ENCODE results near the gene PITX3. TPM values are rescaled to one million over a fixed set of nuclear protein-coding genes. Genes with fewer than 3 reads are reported as not detected.

Gene PITX3
- total and polyA plus RNA-seq, 8 donors, result not detected

DNA sequence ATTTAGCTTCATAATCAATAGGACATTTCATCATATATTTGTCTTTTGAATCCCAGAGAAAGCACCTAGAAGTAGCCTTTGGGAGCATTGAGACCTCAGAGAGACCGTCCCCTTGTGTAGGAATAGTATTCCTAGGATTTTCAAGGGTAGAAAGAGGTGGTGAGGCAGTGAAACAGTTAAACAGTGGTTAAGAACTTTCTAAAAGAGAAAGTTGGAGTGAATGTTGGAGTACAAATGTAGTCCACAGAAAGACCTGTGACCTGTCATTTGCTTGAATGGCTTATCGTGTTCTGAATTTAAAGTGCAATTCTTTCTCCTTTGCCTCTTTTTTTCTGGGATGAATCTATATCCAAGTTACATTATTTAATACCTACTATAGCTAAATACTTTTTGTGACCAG, 34.0 kb upstream of the PITX3 start:
- Histone ChIP-seq H3K9me3 (no peaks in the 10 kb centered on the region), H3K4me3 (no peak overlapping the region), H3K27me3 (no peaks in the 10 kb centered on the region), H3K4me1 (peaks cover 6 to 44% (median 26%) of the 10 kb centered on the region in 4 donors), H3K36me3 (peaks cover 0 to 15% (median 4%) of the 10 kb centered on the region in 4 donors), H3K27ac (no peak overlapping the region)
- intact Hi-C loops (cut with DNase I; ENCODE audit: low total_unique reads), result no loop called here
- 68 to 83% (median 77%) methylated on average over 2 of the region's 2 CpGs for WGBS, 5 donors
- TF ChIP-seq POLR2A (IDR thresholded peaks at IDR 0.05), result no peak
- no peak for DNase-seq

GRCh38 chr10:102274062-102274461, 32.8 kb upstream of the PITX3 start:
- H3K4me3 ChIP-seq, result no peak overlapping the region
- H3K36me3 ChIP-seq, result peaks cover 0 to 15% (median 4%) of the 10 kb centered on the region in 4 donors
- 50 to 82% (median 73%) methylated on average over 1 of the region's 1 CpG for WGBS, 5 donors
- no peaks in the 10 kb centered on the region for H3K9me3 ChIP-seq
- intact Hi-C loops (cut with DNase I; ENCODE audit: low total_unique reads), result no loop called here
- H3K4me1 ChIP-seq, result peaks cover 2 to 37% (median 18%) of the 10 kb centered on the region in 4 donors
- DNase-seq, result no peak
- no peak overlapping the region for H3K27ac ChIP-seq
- no peaks in the 10 kb centered on the region for H3K27me3 ChIP-seq
- no peak for TF ChIP-seq POLR2A (IDR thresholded peaks at IDR 0.05)
- TF ChIP-seq EP300 (IDR thresholded peaks at IDR 0.05), result no peak
- TF ChIP-seq POLR2AphosphoS5 (IDR thresholded peaks at IDR 0.05), result no peak
- TF ChIP-seq, protein P1, sequence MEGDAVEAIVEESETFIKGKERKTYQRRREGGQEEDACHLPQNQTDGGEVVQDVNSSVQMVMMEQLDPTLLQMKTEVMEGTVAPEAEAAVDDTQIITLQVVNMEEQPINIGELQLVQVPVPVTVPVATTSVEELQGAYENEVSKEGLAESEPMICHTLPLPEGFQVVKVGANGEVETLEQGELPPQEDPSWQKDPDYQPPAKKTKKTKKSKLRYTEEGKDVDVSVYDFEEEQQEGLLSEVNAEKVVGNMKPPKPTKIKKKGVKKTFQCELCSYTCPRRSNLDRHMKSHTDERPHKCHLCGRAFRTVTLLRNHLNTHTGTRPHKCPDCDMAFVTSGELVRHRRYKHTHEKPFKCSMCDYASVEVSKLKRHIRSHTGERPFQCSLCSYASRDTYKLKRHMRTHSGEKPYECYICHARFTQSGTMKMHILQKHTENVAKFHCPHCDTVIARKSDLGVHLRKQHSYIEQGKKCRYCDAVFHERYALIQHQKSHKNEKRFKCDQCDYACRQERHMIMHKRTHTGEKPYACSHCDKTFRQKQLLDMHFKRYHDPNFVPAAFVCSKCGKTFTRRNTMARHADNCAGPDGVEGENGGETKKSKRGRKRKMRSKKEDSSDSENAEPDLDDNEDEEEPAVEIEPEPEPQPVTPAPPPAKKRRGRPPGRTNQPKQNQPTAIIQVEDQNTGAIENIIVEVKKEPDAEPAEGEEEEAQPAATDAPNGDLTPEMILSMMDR (IDR thresholded peaks at IDR 0.05), result no peak

- 42 to 63% (median 56%) methylated on average over 3 of the region's 3 CpGs for WGBS, 5 donors
- intact Hi-C loops (cut with DNase I; ENCODE audit: low total_unique reads), result no loop called here
- no peak for DNase-seq
- Histone ChIP-seq H3K4me1 (peaks cover 15 to 60% (median 39%) of the 10 kb centered on the region in 4 donors), H3K36me3 (peaks cover 0 to 10% (median 1%) of the 10 kb centered on the region in 4 donors), H3K27ac (peak overlapping the region in 1 of 5 donors; percentile 50), H3K9me3 (no peaks in the 10 kb centered on the region), H3K4me3 (no peak overlapping the region), H3K27me3 (no peaks in the 10 kb centered on the region)
- TF ChIP-seq, protein P1 (IDR thresholded peaks at IDR 0.05), result no peak
- TF ChIP-seq EP300 (IDR thresholded peaks at IDR 0.05), result no peak
- TF ChIP-seq POLR2AphosphoS5 (IDR thresholded peaks at IDR 0.05), result no peak
- TF ChIP-seq POLR2A (IDR thresholded peaks at IDR 0.05), result no peak
Observed at GRCh38 chr10:102269017-102269416, 27.7 kb upstream of the PITX3 start.

GRCh38 chr10:102268375-102268888, 27.1 kb upstream of the PITX3 start:
- no peaks in the 10 kb centered on the region for H3K27me3 ChIP-seq
- no peak for TF ChIP-seq EP300 (IDR thresholded peaks at IDR 0.05)
- TF ChIP-seq POLR2AphosphoS5 (IDR thresholded peaks at IDR 0.05), result no peak
- TF ChIP-seq, protein P1 (IDR thresholded peaks at IDR 0.05), result no peak
- no peak for TF ChIP-seq POLR2A (IDR thresholded peaks at IDR 0.05)
- no peak for DNase-seq
- peaks cover 0 to 10% (median 4%) of the 10 kb centered on the region in 4 donors for H3K36me3 ChIP-seq
- H3K9me3 ChIP-seq, result no peaks in the 10 kb centered on the region
- peak overlapping the region in 1 of 5 donors; percentile 50 for H3K27ac ChIP-seq
- intact Hi-C loops (cut with DNase I; ENCODE audit: low total_unique reads), result no loop called here
- H3K4me1 ChIP-seq, result peaks cover 18 to 60% (median 40%) of the 10 kb centered on the region in 4 donors
- no peak overlapping the region for H3K4me3 ChIP-seq

GRCh38 chr10:102267748-102268147, 26.4 kb upstream of the PITX3 start:
- TF ChIP-seq POLR2A (IDR thresholded peaks at IDR 0.05) (no peak), EP300 (IDR thresholded peaks at IDR 0.05) (no peak), POLR2AphosphoS5 (IDR thresholded peaks at IDR 0.05) (no peak)
- TF ChIP-seq, protein P1 (IDR thresholded peaks at IDR 0.05), result no peak
- Histone ChIP-seq H3K27ac (peak overlapping the region in 3 of 5 donors; percentile 7 to 50 (median 14)), H3K4me3 (no peak overlapping the region), H3K4me1 (peaks cover 25 to 62% (median 43%) of the 10 kb centered on the region in 4 donors), H3K27me3 (no peaks in the 10 kb centered on the region), H3K36me3 (peaks cover 0 to 11% (median 7%) of the 10 kb centered on the region in 4 donors), H3K9me3 (no peaks in the 10 kb centered on the region)
- DNase-seq, result no peak
- intact Hi-C loops (cut with DNase I; ENCODE audit: low total_unique reads), result no loop called here
